Measurements from ENCODE around the gene UXS1.

DNA sequence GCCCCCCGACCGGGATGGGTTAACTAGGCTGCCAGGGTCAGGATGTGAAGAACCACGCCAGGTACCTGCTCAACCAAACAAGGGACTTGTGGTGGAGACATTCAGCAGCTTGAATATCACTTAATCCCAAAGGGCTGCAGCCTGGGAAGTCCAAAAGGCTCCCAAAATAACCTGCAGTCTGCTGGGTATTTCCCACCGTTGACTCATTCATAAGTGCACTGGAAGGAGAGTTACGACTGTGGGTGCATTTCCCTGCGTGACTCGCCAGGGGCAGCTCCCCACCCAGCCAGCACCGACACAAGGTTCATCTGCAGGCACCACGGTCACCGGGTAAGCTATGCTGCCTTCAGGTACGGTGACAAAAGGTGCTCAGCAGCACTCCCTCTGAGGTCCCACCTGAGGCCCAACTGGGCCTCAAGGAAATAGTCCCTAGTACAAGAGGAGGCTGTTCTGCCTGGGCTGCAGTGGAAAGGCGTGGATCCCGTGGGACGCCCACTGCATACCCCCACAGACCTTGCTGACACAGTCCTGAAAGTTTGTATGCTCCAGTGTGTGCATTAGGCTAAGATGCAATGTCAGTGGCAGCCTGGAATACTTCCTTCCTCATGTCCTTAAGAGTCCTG lies 86.5 kb downstream of the UXS1 start:
- TF ChIP-seq, protein P1, sequence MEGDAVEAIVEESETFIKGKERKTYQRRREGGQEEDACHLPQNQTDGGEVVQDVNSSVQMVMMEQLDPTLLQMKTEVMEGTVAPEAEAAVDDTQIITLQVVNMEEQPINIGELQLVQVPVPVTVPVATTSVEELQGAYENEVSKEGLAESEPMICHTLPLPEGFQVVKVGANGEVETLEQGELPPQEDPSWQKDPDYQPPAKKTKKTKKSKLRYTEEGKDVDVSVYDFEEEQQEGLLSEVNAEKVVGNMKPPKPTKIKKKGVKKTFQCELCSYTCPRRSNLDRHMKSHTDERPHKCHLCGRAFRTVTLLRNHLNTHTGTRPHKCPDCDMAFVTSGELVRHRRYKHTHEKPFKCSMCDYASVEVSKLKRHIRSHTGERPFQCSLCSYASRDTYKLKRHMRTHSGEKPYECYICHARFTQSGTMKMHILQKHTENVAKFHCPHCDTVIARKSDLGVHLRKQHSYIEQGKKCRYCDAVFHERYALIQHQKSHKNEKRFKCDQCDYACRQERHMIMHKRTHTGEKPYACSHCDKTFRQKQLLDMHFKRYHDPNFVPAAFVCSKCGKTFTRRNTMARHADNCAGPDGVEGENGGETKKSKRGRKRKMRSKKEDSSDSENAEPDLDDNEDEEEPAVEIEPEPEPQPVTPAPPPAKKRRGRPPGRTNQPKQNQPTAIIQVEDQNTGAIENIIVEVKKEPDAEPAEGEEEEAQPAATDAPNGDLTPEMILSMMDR (conservative IDR thresholded peaks at IDR 0.05; ENCODE audit: low read length) = no peak
- no peak for TF ChIP-seq EZH2phosphoT487 (IDR thresholded peaks at IDR 0.05; ENCODE audit: borderline replicate concordance, low read depth, low read length)
